Measurements from ENCODE around the gene NTM. TPM values are rescaled to one million over a fixed set of nuclear protein-coding genes. Genes with fewer than 3 reads are reported as not detected.

The NTM gene
- total RNA-seq, 1 experiment from 2014 or later, result 8.6 TPM

GRCh38 chr11:131611322-131611721, 240.9 kb downstream of the NTM start:
- BruUV-seq (replicated peaks), result no TSS peak
- no peaks in the 10 kb centered on the region for H3K4me1 ChIP-seq (ENCODE audit: insufficient read depth, low read length, poor library complexity, severe bottlenecking)
- peaks cover 2% of the 10 kb centered on the region for H3K9me3 ChIP-seq (ENCODE audit: low read depth, low read length, poor library complexity, severe bottlenecking)
- intact Hi-C loops (cut with micrococcal nuclease; ENCODE audit: unreplicated experiment), result no loop called here
- TF ChIP-seq EZH2 (IDR thresholded peaks at IDR 0.05; ENCODE audit: borderline replicate concordance, low read depth, low read length, poor library complexity, severe bottlenecking), result no peak
- no peak for TF ChIP-seq CTCF (conservative IDR thresholded peaks at IDR 0.05; ENCODE audit: low read depth, low read length)
- POLR2A ChIA-PET (ENCODE audit: low non-redundant PET), result no interaction called here
- CTCF ChIA-PET, result no interaction called here
- no peak for DNase-seq (ENCODE audit: low spot score)
- no peak overlapping the region for H3K4me3 ChIP-seq (ENCODE audit: low read depth, low read length, poor library complexity, severe bottlenecking)
- no peak overlapping the region for H3K27ac ChIP-seq (ENCODE audit: low read depth, low read length, poor library complexity, severe bottlenecking)
- peaks cover 31% of the 10 kb centered on the region for H3K27me3 ChIP-seq (replicated peaks; ENCODE audit: insufficient read depth, low read depth, low read length, poor library complexity)
- no peaks in the 10 kb centered on the region for H3K36me3 ChIP-seq (ENCODE audit: insufficient read depth, low read length, poor library complexity, severe bottlenecking)

- intact Hi-C loops (cut with micrococcal nuclease; ENCODE audit: unreplicated experiment), result no loop called here
- POLR2A ChIA-PET (ENCODE audit: low non-redundant PET), result no interaction called here
- no TSS peak for BruUV-seq (replicated peaks)
- Histone ChIP-seq H3K9me3 (ENCODE audit: low read depth, low read length, poor library complexity, severe bottlenecking) (peaks cover 2% of the 10 kb centered on the region), H3K36me3 (ENCODE audit: insufficient read depth, low read length, poor library complexity, severe bottlenecking) (no peaks in the 10 kb centered on the region), H3K27ac (ENCODE audit: low read depth, low read length, poor library complexity, severe bottlenecking) (no peak overlapping the region), H3K27me3 (replicated peaks; ENCODE audit: insufficient read depth, low read depth, low read length, poor library complexity) (peaks cover 37% of the 10 kb centered on the region), H3K4me1 (ENCODE audit: insufficient read depth, low read length, poor library complexity, severe bottlenecking) (no peaks in the 10 kb centered on the region), H3K4me3 (ENCODE audit: low read depth, low read length, poor library complexity, severe bottlenecking) (no peak overlapping the region)
- DNase-seq (ENCODE audit: low spot score), result no peak
- CTCF ChIA-PET, result no interaction called here
- TF ChIP-seq CTCF (conservative IDR thresholded peaks at IDR 0.05; ENCODE audit: low read depth, low read length), result no peak
- TF ChIP-seq EZH2 (IDR thresholded peaks at IDR 0.05; ENCODE audit: borderline replicate concordance, low read depth, low read length, poor library complexity, severe bottlenecking), result no peak
These were observed 242.1 kb downstream of the NTM start for GRCh38 chr11:131612533-131612932.

GRCh38 chr11:131614631-131615030, 244.2 kb downstream of the NTM start:
- no TSS peak for BruUV-seq (replicated peaks)
- Histone ChIP-seq H3K36me3 (ENCODE audit: insufficient read depth, low read length, poor library complexity, severe bottlenecking) (no peaks in the 10 kb centered on the region), H3K4me1 (ENCODE audit: insufficient read depth, low read length, poor library complexity, severe bottlenecking) (no peaks in the 10 kb centered on the region), H3K4me3 (ENCODE audit: low read depth, low read length, poor library complexity, severe bottlenecking) (no peak overlapping the region), H3K27ac (ENCODE audit: low read depth, low read length, poor library complexity, severe bottlenecking) (no peak overlapping the region), H3K9me3 (ENCODE audit: low read depth, low read length, poor library complexity, severe bottlenecking) (peaks cover 2% of the 10 kb centered on the region), H3K27me3 (replicated peaks; ENCODE audit: insufficient read depth, low read depth, low read length, poor library complexity) (peaks cover 49% of the 10 kb centered on the region)
- ChIA-PET CTCF (no interaction called here), POLR2A (ENCODE audit: low non-redundant PET) (no interaction called here)
- no peak for TF ChIP-seq CTCF (conservative IDR thresholded peaks at IDR 0.05; ENCODE audit: low read depth, low read length)
- no peak for TF ChIP-seq EZH2 (IDR thresholded peaks at IDR 0.05; ENCODE audit: borderline replicate concordance, low read depth, low read length, poor library complexity, severe bottlenecking)
- no peak for DNase-seq (ENCODE audit: low spot score)
- intact Hi-C loops (cut with micrococcal nuclease; ENCODE audit: unreplicated experiment), result no loop called here
